AG04450 (cell line): ENCODE results near the gene SH3PXD2A. TPM values are rescaled to one million over a fixed set of nuclear protein-coding genes. Genes with fewer than 3 reads are reported as not detected.
A peak's percentile ranks its signal among the peaks of the same experiment; 100 is the strongest.
"Not testable (repeated sequence)": the region's sequence is repeated elsewhere in the genome, so short reads cannot be mapped to it uniquely, and the experiment has no call there.

Experiments used
- CTCF ChIA-PET: fragments of 300-600, 350-600 bp; formaldehyde crosslinking; extraction: SDS; loops from one replicate; lab custom pipeline; 2022; ENCODE audit warnings: antibody characterized with exemption, inconsistent platforms; lab: Charles Lee
- POLR2A ChIA-PET: fragments of 350-600 bp; formaldehyde crosslinking; extraction: SDS; loops from one replicate; lab custom pipeline; 2021; ENCODE audit warnings: antibody characterized with exemption, inconsistent platforms; lab: Yijun Ruan, JAX
- DNase-seq: peaks from one replicate; pipeline ENCODE4 v3.0.0-alpha.2; 2011; ENCODE audit warnings: low read depth, low spot score
- H3K27ac ChIP-seq: one replicate; pipeline ENCODE4 v1.5.1; 2012; ENCODE audit warnings: low read depth, low read length, control low read depth
- H3K27me3 ChIP-seq: one replicate; pipeline ENCODE4 v1.6.0; 2012; ENCODE audit warnings: low read length; ENCODE audit not compliant: control insufficient read depth, insufficient read depth
- H3K4me3 ChIP-seq: 2 replicates; pipeline ENCODE4 v1.5.1; 2011; ENCODE audit warnings: mild to moderate bottlenecking, low read depth, low read length, control low read depth
- H3K9me3 ChIP-seq: 2 replicates; pipeline ENCODE4 v1.5.1; 2012; ENCODE audit warnings: low read length; ENCODE audit not compliant: control insufficient read depth, insufficient read depth
- polyA plus RNA-seq: library from polyadenylated mRNA; depleted of rRNA; stranded (reverse); fragments of >200 nt; gene quantifications from 2 replicates; pipeline ENCODE4 v1.2.3, GENCODE V29; 2011
- TF ChIP-seq, protein P1 (sequence below): IDR thresholded peaks from 2 replicates; pipeline ENCODE4 v1.5.1; 2011; ENCODE audit warnings: low read depth, low read length, control low read depth, inconsistent platforms

SH3PXD2A gene
- polyA plus RNA-seq, 1 experiment = 22.9 TPM

- Histone ChIP-seq H3K9me3 (no peaks in the 10 kb centered on the region; the same call in 1 of the 2 replicates), H3K4me3 (no peak overlapping the region), H3K27me3 (no peaks in the 10 kb centered on the region), H3K27ac (peak overlapping the region; percentile 21)
- ChIA-PET CTCF (interaction anchor here (1.2 to 1.4 kb wide), 2 partner anchors 22 to 71 kb away, joined by 5 to 6 read pairs; no protein-coding TSS in a partner anchor), POLR2A (no interaction called here)
- DNase-seq = no peak
- TF ChIP-seq, protein P1, sequence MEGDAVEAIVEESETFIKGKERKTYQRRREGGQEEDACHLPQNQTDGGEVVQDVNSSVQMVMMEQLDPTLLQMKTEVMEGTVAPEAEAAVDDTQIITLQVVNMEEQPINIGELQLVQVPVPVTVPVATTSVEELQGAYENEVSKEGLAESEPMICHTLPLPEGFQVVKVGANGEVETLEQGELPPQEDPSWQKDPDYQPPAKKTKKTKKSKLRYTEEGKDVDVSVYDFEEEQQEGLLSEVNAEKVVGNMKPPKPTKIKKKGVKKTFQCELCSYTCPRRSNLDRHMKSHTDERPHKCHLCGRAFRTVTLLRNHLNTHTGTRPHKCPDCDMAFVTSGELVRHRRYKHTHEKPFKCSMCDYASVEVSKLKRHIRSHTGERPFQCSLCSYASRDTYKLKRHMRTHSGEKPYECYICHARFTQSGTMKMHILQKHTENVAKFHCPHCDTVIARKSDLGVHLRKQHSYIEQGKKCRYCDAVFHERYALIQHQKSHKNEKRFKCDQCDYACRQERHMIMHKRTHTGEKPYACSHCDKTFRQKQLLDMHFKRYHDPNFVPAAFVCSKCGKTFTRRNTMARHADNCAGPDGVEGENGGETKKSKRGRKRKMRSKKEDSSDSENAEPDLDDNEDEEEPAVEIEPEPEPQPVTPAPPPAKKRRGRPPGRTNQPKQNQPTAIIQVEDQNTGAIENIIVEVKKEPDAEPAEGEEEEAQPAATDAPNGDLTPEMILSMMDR = no peak
Measured at GRCh38 chr10:103663802-103664201, 191.6 kb downstream of the SH3PXD2A start.

DNA sequence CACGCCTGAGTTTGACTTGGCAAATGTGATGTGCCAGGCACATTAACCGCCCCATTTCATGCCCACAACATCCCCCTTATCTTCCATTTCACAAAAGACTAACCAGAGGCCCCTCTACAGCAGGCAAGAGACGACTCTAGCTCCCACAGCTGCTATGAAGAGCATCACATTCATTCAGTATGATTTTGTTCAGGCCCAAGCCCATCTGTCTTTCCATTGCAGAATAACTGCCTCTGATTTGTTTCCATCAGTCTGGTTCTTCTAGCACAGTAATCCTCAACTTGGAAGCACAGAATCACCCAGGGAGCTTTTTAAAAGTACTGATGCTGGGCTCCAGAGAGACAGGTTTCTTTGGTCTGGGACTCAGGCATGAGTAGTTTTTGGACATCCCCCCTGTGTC lies 192.1 kb downstream of the SH3PXD2A start:
- Histone ChIP-seq H3K4me3 (no peak overlapping the region), H3K9me3 (no peaks in the 10 kb centered on the region; the same call in 1 of the 2 replicates), H3K27ac (no peak overlapping the region), H3K27me3 (no peaks in the 10 kb centered on the region)
- ChIA-PET CTCF (interaction anchor here (1.2 to 1.4 kb wide), 2 partner anchors 23 to 70 kb away, joined by 5 to 6 read pairs; no protein-coding TSS in a partner anchor), POLR2A (no interaction called here)
- TF ChIP-seq, protein P1 = no peak
- no peak for DNase-seq

DNA sequence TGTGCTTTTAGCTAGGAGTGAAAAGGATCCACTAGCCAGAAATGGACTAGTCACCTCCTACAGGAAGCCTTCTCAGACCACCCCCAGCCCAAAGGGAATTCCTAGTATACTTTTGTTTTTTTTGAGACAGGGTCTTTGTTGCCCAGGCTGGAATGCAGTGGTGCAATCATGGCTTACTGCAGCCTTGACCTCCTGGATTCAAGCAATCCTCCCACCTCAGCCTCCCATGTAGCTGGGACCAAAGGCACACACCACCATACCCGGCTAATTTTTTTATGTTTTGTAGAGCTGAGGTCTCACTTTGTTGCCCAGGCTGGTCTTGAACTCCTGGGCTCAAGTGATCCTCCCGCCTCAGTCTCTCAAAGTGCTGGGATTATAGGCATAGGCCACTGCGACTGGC lies 192.7 kb downstream of the SH3PXD2A start:
- not testable (repeated sequence) for H3K9me3 ChIP-seq, H3K4me3 ChIP-seq, H3K27ac ChIP-seq, DNase-seq, H3K27me3 ChIP-seq
- ChIA-PET CTCF (interaction anchor here (1.2 to 2.7 kb wide), 3 partner anchors 23 to 69 kb away, joined by 5 to 25 read pairs (median 6); no protein-coding TSS in a partner anchor), POLR2A (interaction anchor here (2.4 to 2.7 kb wide), 2 partner anchors 16 to 17 kb away, joined by 18 to 19 read pairs; no protein-coding TSS in a partner anchor)

DNA sequence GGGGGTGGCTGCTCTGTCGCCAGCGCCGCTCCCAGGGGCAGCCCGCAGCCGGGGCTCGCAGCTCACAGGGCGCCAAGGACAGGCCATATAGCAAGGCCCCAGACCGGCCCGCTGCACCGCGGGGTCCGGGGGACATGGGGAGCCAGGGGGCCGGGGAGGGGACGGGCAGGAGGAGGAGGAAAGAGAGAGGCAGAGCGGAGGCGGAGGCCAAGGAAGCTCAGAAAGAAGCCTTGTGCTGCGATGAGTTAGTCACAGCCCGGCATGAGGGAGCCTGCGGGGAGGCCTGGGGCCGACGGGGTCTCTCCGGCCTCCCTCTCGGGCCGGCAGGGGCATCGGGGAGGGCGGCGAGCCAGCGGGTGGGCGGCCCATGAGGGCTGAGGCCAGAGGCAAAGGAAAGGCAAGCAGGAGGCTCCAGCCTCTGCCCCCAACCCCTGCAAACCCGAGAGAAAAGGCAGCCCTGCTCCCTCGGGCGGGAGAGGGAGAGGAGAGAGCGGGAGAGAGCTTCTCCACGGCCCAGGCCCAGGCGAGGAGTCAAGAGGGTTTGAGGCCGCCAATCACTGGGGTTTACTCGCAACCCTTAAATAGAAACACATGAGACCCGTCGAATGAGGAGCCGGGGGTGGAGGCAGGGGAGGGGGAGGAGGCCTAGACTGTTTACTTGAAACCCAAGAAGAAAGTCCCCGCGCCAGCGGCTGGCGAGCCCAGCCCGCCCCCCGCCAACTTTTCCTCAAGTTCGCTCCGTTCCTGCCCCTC lies 194.0 kb downstream of the SH3PXD2A start:
- CTCF ChIA-PET = interaction anchor here (0.6 to 2.7 kb wide), 4 partner anchors 14 to 29 kb away, joined by 4 to 25 read pairs (median 5); no protein-coding TSS in a partner anchor
- peaks cover 6% of the 10 kb centered on the region for H3K9me3 ChIP-seq
- peak overlapping the region; percentile 80 for H3K4me3 ChIP-seq
- peak; percentile 88 for DNase-seq
- POLR2A ChIA-PET = interaction anchor here (0.7 to 2.7 kb wide), 13 partner anchors 11 to 227 kb away, joined by 3 to 19 read pairs (median 4); no protein-coding TSS in a partner anchor
- peak overlapping the region; percentile 90 for H3K27ac ChIP-seq
- no peaks in the 10 kb centered on the region for H3K27me3 ChIP-seq
- TF ChIP-seq, protein P1 = no peak

DNA sequence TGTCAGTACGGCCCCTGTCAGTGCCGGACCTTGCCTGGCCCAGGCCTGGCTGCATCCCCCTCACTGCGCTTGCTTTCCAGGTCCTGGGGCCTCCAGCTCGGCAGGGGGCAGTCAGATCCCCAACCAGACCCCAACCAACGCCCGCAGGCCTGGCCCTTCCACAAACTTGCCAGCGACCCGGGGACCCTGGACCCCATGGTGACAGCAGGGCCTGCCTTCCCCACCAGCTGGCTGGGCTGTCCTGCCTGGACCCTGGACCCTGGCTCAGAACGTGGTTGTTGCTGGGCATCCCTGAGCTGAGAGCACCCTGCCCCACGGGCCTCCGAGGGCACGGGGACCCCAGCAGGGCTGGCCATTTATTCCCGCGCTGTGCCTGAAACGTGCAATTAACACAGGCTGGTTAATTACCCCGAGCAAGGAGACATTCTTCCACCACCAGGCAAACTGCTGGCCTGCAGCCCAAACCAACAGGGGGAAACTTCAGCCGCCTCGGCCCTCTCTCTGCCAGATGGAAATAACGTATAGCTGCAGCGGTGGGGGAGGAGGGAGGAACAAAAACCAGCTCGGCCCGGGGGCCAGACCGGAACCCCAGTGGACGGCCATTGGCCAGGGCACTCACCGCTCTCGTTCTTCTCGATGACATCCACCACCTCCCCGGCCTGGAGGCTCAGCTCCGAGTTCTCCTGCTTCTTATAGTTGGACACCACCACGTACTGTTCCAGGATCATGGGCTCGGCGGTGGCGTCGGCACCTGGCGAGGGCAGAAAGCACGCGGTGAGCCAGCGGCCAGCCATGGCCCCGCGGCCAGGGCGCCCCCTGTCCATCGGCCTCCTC lies 194.8 kb downstream of the SH3PXD2A start:
- Histone ChIP-seq H3K27ac (peak overlapping the region; percentile 83), H3K4me3 (peak overlapping the region; percentile 80), H3K27me3 (no peaks in the 10 kb centered on the region), H3K9me3 (peaks cover 6% of the 10 kb centered on the region)
- ChIA-PET POLR2A (interaction anchor here (0.7 to 2.7 kb wide), 9 partner anchors 10 to 228 kb away, joined by 3 to 19 read pairs (median 5); no protein-coding TSS in a partner anchor), CTCF (interaction anchor here (0.6 to 2.7 kb wide), 6 partner anchors 14 to 36 kb away, joined by 3 to 25 read pairs (median 5); no protein-coding TSS in a partner anchor)
- DNase-seq = no peak
- TF ChIP-seq, protein P1 = peak; percentile 26; the same call in 1 of the 2 replicates
